Stimulated activated CD8-positive, alpha-beta memory T cell treated with anti-CD3 and anti-CD28 coated beads, Interleukin-4, amount 100 ng/mL, for 1 hour (primary cell): ENCODE data around the gene KIF9.
A peak's percentile ranks its signal among the peaks of the same experiment; 100 is the strongest.
"Not testable (repeated sequence)": the region's sequence is repeated elsewhere in the genome, so short reads cannot be mapped to it uniquely, and the experiment has no call there.

Experiments
- DNase-seq, 2 donors: peaks; one replicate each; pipeline ENCODE4 v3.0.0-alpha.2; 2020; ENCODE audit warnings: low read depth in 2 of 2, low spot score in 1 of 2

The KIF9 gene

GRCh38 chr3:47295322-47295721, 12.7 kb upstream of the KIF9 start:
- DNase-seq, result no peak

- DNase-seq, result no peak
These were observed 11.8 kb upstream of the KIF9 start for GRCh38 chr3:47294392-47294791.

GRCh38 chr3:47293822-47294221, 11.2 kb upstream of the KIF9 start:
- no peak for DNase-seq

GRCh38 chr3:47291754-47292420, 9.3 kb upstream of the KIF9 start:
- DNase-seq, result not testable (repeated sequence)

- DNase-seq, result no peak
These were observed 8.7 kb upstream of the KIF9 start for GRCh38 chr3:47291158-47291753.

GRCh38 chr3:47288966-47289910, 6.6 kb upstream of the KIF9 start:
- DNase-seq, result no peak

- no peak for DNase-seq
These were observed 1.2 kb upstream of the KIF9 start for GRCh38 chr3:47283591-47284364.

GRCh38 chr3:47283193-47283537, 566 bp upstream of the KIF9 start:
- DNase-seq, result peak in 1 of 2 donors; percentile 9

GRCh38 chr3:47280519-47280918, 2.1 kb downstream of the KIF9 start:
- no peak for DNase-seq

- DNase-seq, result no peak
These were observed 6.0 kb downstream of the KIF9 start for GRCh38 chr3:47276558-47276957.

- no peak for DNase-seq
These were observed 7.9 kb downstream of the KIF9 start for GRCh38 chr3:47274652-47275051.

- no peak for DNase-seq
These were observed 9.0 kb downstream of the KIF9 start for GRCh38 chr3:47273564-47273963.

- no peak for DNase-seq
These were observed 12.1 kb downstream of the KIF9 start for GRCh38 chr3:47270526-47270925.

GRCh38 chr3:47267490-47267824, 15.1 kb downstream of the KIF9 start:
- no peak for DNase-seq

GRCh38 chr3:47266709-47267489, 15.7 kb downstream of the KIF9 start:
- DNase-seq, result peak in 1 of 2 donors; percentile 25

- no peak for DNase-seq
These were observed 16.7 kb downstream of the KIF9 start for GRCh38 chr3:47265725-47266428.

GRCh38 chr3:47265008-47265407, 17.6 kb downstream of the KIF9 start:
- no peak for DNase-seq

GRCh38 chr3:47261301-47261700, 21.3 kb downstream of the KIF9 start:
- no peak for DNase-seq

GRCh38 chr3:47260605-47261004, 22.0 kb downstream of the KIF9 start:
- no peak for DNase-seq

- no peak for DNase-seq
These were observed 23.5 kb downstream of the KIF9 start for GRCh38 chr3:47259114-47259513.
